OCI-LY1 (cell line): ENCODE results near the gene LRRC8E.

Source experiments
- EZH2 ChIP-seq: fragments of 200-600 bp; sonication (generic), shearing (Covaris generic); IDR thresholded peaks from 2 replicates; pipeline ENCODE4 v1.8.0; 2017; ENCODE audit warnings: borderline replicate concordance, mixed run types, mild to moderate bottlenecking, antibody characterized with exemption, low read length, moderate library complexity, mixed read lengths
- TF ChIP-seq, protein P1 (sequence below): fragments of 200-600 bp; sonication (generic), shearing (Covaris generic); IDR thresholded peaks from 2 replicates; pipeline ENCODE4 v1.5.1; 2017; ENCODE audit warnings: mild to moderate bottlenecking, antibody characterized with exemption, low read length, moderate library complexity, mixed read lengths

DNA sequence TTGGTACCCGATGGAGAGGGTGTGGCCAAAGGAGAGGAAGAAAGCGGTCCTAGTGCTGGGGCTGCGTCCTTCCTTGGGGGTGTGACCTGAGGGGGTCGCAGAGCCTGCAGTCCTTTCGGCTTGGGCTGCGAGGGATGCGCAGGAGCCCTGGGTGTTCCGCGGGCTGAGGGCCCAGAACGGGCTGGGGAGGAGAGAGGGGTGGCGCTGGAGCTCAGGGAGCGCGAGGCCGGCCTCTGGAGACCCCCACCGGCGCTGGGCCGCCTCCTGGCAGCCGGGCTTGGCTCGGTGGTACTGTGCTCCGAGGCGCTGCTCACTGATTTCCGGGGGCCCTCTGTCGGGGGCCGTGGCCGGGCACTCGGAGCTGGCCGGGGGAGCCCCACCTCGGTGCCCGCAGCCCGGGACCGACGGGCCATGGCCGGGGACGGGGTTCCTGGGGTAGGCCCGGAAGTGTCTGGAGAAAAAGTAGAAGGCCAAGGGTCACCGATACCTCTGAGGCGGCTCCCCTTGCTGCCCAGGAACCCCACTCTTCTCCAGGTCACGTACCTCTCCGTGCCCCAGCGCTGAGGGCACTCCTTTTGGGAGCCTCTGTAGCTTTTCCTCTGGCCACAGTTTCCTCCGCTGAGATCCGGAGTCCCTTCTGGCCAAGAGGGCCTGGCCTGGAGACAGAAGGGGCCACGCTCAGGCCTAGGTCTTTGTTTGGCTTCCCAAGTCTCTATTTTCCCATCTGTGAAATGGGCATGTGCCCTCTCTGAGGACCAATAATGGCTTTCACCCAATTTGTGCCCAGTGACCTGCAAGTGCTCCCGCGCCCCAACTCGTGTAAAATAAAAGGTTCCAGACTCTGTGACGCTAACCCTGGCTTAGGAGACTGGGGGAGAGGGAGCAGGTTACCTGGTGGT, 15.8 kb upstream of the LRRC8E start:
- no peak for TF ChIP-seq EZH2
- TF ChIP-seq, protein P1, sequence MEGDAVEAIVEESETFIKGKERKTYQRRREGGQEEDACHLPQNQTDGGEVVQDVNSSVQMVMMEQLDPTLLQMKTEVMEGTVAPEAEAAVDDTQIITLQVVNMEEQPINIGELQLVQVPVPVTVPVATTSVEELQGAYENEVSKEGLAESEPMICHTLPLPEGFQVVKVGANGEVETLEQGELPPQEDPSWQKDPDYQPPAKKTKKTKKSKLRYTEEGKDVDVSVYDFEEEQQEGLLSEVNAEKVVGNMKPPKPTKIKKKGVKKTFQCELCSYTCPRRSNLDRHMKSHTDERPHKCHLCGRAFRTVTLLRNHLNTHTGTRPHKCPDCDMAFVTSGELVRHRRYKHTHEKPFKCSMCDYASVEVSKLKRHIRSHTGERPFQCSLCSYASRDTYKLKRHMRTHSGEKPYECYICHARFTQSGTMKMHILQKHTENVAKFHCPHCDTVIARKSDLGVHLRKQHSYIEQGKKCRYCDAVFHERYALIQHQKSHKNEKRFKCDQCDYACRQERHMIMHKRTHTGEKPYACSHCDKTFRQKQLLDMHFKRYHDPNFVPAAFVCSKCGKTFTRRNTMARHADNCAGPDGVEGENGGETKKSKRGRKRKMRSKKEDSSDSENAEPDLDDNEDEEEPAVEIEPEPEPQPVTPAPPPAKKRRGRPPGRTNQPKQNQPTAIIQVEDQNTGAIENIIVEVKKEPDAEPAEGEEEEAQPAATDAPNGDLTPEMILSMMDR = no peak
